GM18526 (cell line): ENCODE data around the gene METTL25B.

Source experiments
- POLR2A ChIP-seq: IDR thresholded peaks from 3 replicates; pipeline ENCODE4 v1.6.1; 2011; ENCODE audit not compliant: insufficient read length; ENCODE audit errors: extremely low read depth

The METTL25B gene

DNA sequence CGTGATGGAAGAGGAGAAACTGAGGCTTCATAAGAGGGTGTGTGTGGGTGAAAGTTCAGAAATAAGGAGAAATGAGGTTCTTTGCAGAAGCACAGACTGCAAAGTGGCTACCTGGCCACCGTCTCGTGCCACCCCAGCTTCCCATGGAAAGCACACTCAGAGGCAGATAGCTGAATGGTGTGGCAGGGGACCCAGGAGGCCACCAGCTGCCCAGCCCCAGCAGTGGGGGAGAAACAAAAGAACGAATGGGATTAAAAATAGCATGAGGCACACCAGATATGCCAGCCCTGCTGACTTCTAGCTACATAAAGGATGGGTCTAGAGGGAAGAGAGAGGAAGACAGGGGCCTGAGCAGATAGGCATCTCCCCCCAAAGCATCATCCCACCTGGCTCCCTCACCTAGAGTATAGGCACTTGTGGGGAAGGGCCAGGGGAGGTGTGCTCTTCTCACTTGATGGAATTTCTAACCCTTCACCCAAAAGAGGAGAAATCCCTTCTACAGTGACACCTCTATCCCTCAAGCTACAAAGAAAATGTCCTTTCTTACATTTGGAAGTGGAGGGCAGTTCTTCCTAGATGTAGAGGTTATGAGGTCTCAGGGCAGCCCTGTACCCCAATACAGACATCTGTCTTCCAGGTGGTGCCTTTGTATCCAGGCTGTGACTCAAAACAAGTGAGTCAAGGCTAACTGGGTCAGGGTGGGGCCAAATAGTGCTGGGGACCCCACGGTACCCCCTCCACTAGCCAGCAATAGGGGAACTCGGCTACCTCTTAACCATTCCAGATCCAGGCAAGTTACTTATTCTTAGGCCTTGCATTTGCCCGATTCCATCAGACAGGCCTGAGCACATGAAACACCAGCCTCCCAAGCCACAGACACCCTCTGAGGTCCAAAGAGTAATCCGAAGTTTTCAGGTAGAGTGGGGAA is 19.7 kb downstream of the METTL25B start:
- no peak for TF ChIP-seq POLR2A

DNA sequence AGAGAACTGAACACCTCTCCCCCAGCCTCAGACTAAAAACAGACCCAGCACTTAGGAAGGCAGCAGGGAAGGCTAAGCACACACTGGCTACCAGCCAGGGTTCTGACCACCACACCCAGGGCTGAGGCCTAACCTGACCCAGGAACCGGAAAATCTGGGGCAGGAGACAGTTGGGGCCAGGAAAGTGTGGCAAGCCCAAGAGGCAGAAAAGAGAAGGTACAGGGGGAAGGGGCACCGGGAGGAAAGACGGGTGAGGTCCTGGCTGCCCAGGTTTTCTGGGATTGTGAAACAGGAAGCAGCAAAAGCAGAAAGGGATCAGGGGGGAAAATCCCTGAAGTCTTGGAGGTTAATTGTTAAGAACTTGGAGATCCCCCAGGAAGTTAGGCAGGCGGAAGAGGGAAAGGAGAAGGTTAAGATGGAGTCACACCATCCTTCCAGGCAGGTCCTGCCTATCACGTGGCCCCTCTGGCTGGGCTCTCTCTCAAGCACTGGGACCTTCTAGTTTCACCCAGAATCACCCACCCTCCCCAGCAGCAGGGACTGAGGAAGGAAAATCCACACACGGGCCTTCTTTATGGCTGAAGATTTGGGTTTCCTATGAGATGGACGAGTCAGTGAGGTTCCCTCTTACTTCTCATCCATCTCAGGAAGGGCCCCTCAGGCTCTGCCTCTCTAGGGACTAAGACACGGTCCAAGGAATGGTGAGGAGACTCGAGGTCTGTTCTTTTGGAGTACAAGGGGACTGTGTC is 20.6 kb downstream of the METTL25B start:
- no peak for TF ChIP-seq POLR2A

DNA sequence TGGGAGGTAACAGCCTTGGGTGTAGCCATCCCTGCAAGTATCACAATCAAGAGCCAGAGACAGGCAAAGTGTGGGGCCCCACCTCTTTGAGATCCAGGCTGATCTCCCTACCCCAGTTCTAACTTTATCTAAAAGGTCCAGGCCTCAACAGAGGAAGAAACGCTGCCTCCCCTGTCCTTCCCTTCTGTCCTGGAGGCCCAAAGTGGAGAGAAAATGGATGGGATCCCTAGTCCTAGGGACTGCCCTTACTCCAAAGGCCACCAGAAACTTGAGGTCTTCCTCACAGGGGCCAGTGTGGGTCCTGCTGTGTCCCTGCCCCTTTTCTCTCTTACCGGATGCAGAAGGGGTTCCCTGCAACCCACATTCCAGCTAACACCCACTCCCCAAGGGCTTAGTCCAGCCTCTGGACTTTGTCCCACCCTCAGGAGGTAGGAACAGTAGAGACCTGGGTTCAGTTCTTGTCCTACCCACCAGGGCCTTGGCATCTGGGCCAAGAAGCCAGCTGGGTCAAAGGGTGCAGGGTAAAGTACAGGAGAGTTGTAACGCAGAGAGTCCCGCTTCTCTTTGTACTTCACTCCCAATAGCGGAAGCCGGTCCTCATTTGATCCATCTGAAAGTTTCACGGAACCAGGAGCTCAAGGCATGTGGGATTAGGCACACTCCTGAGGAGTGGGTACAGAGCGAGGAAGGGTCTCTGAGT is 21.3 kb downstream of the METTL25B start:
- TF ChIP-seq POLR2A, result peak; percentile 4

DNA sequence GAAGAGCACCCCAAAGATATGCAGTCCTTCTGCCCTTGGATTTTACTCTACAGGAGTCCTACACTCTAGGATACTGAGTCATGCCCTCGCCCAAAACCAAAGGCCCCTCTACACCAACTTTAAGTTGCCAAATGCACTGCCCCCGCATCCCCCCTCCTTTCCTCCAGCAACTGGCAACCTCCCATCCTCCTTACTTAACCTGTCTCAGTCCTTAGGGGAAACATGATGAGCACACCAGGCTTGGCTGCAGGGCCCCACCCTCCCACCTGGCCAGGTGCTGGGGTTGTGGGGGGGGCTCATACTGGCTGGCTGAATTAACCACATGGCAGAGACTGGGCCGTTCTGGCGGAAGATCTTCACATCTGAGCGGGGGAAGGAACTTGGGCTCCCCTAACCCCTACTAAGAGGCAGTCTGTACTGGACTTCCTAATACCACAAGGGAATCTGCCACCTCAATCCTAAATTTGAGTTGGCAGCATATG is 22.0 kb downstream of the METTL25B start:
- no peak for TF ChIP-seq POLR2A

DNA sequence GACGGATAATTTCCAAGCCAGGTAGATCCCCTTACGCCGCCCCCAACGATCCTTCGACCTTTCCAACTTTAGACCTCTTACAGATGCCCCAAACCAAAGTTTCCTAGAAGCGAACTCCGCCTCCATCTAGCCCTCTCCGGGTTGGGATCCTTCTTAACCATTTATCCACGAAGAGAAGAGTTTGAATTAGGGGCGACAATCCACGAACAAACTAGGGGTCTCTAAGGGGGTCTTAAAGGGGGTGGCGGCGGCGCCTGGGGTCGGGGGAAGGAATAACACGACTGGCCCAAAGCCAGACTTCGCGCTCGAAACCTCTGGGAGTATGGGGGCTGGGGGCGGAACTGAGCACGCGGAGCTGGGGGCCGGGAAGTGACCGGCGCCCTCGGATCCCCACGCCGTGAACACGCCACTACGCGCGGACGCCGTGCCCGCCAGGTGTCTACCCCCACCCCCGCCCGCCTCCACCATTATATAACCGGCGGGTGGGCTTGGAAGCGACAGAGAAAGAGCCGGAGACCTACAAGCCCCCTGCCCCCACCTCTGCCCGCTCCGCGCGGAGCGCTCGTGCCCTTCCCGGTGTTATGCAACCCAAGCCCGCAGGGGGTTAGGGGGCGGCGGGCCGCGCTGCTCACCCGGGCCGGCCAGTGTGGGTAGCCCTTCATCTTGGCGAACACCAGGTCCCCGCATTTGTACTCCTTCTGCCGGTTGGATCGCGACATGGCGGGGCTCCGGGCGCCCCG is 22.6 kb downstream of the METTL25B start:
- TF ChIP-seq POLR2A, result no peak

GRCh38 chr1:156751451-156751756 is 23.1 kb downstream of the METTL25B start, which contains the start of gene HDGF:
Gene HDGF (minus strand): TSS chr1:156751675. CDS start chr1:156751429, 246 bp downstream.
- no peak for TF ChIP-seq POLR2A

GRCh38 chr1:156751757-156752481 is 23.6 kb downstream of the METTL25B start:
- peak; percentile 78 for TF ChIP-seq POLR2A

- TF ChIP-seq POLR2A, result no peak
These were observed 24.7 kb downstream of the METTL25B start for GRCh38 chr1:156752843-156753482.

DNA sequence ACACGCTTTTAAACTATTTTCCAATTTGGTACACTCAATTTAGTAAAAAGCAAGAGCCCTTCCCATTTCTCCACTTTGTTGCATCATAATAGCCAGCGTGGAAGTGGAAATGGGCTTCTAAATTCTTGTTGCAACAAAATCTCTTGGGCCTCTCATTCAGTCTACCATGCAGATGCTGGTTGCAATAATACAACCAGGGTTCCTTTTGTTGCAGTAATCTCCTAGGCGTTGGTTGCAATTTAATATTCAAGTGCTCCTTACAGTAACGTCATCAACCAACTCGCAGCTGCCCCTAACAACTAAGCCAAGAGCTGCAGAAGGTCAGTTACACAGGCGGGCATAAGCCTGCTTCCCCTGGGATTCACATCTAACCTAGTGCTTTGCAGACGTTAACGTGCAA is 25.9 kb downstream of the METTL25B start:
- TF ChIP-seq POLR2A, result no peak

- no peak for TF ChIP-seq POLR2A
These were observed 27.3 kb downstream of the METTL25B start for GRCh38 chr1:156755527-156755950.

- no peak for TF ChIP-seq POLR2A
These were observed 28.1 kb downstream of the METTL25B start for GRCh38 chr1:156756355-156756754.

DNA sequence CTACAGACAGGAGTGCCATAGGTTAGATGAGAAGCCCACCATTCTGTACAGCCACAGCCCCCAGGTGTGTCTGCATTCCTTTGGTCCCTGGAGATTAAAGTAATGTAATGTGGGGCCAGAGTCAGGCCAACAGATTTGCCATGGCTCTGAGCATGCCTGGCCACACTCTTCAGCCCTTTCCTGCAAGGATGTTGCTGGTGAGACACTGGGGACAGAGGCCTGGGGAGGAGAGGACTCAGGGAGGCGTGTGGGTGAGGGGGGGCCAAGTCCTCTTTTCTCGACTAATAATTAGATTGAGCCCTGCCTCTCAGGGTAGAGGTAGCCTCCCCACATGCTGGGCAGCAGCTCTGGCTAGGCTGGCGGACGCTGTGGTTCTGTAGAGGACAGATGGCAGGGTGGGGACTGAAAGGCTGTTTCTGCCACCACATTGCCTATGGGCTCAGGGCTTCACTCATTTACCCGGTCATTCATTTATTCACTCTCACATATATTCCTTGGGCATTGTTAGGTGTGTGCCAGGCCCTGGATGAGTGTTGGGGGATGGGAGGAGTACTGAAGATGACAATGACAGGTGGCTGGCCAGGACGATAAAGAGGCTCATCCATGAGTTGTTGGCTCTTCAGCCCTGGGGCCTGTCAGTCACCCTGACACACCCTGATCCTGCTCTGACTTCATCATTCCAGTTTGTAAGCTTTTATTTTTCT is 32.0 kb downstream of the METTL25B start:
- TF ChIP-seq POLR2A, result no peak

- TF ChIP-seq POLR2A, result no peak
These were observed 32.5 kb downstream of the METTL25B start for GRCh38 chr1:156760796-156761104.
